Measurements from ENCODE around the gene HAUS2.

DNA sequence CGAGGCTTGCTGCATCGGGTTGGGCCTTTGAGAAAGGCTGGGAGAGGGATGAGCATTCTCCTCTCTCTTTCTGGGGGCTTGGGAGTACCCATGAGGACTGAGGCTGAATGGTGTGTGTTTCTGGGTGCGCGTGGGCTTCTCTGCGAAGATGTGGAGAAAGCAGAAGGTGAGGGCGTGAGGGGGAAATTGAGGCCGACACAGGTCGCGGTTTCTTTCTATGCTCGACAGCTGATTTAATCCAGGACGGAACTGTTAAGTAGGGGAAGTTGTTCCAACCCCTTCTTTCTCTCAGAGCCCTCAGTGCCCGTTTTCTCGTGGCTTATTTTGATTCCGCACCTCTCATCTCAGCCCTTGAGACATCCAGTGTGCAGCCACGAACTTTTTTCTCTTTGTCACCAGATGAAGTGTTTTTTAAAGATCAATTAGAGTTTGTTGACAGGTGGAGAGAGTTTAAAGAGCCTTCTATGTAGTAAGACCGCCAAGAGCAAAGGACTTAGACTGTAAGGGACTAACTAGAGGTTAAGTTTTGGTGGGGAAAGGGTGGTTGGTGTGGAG, 27.5 kb downstream of the HAUS2 start:
- no peak for TF ChIP-seq EZH2phosphoT487 (IDR thresholded peaks at IDR 0.05; ENCODE audit: low read length)
- TF ChIP-seq, protein P1, sequence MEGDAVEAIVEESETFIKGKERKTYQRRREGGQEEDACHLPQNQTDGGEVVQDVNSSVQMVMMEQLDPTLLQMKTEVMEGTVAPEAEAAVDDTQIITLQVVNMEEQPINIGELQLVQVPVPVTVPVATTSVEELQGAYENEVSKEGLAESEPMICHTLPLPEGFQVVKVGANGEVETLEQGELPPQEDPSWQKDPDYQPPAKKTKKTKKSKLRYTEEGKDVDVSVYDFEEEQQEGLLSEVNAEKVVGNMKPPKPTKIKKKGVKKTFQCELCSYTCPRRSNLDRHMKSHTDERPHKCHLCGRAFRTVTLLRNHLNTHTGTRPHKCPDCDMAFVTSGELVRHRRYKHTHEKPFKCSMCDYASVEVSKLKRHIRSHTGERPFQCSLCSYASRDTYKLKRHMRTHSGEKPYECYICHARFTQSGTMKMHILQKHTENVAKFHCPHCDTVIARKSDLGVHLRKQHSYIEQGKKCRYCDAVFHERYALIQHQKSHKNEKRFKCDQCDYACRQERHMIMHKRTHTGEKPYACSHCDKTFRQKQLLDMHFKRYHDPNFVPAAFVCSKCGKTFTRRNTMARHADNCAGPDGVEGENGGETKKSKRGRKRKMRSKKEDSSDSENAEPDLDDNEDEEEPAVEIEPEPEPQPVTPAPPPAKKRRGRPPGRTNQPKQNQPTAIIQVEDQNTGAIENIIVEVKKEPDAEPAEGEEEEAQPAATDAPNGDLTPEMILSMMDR (IDR thresholded peaks at IDR 0.05; ENCODE audit: low read length): no peak
- TF ChIP-seq EZH2 (optimal IDR thresholded peaks at IDR 0.05; ENCODE audit: low read depth, low read length): no peak

All from MM.1S (cell line).